DOHH2 (cell line): ENCODE results near the gene STYX.

ENCODE experiments used
- EZH2phosphoT487 ChIP-seq: fragments of 200-600 bp; sonication (generic); IDR thresholded peaks from 2 replicates; pipeline ENCODE4 v1.6.1; 2017; ENCODE audit warnings: borderline replicate concordance, mild to moderate bottlenecking, antibody characterized with exemption, low read length, moderate library complexity, mixed read lengths
- TF ChIP-seq, protein P1 (sequence below): fragments of 200-600 bp; sonication (generic); IDR thresholded peaks from one replicate; pipeline ENCODE4 v1.5.1; 2014; ENCODE audit warnings: antibody characterized with exemption, mild to moderate bottlenecking, low read depth, low read length; ENCODE audit not compliant: poor library complexity, severe bottlenecking

DNA sequence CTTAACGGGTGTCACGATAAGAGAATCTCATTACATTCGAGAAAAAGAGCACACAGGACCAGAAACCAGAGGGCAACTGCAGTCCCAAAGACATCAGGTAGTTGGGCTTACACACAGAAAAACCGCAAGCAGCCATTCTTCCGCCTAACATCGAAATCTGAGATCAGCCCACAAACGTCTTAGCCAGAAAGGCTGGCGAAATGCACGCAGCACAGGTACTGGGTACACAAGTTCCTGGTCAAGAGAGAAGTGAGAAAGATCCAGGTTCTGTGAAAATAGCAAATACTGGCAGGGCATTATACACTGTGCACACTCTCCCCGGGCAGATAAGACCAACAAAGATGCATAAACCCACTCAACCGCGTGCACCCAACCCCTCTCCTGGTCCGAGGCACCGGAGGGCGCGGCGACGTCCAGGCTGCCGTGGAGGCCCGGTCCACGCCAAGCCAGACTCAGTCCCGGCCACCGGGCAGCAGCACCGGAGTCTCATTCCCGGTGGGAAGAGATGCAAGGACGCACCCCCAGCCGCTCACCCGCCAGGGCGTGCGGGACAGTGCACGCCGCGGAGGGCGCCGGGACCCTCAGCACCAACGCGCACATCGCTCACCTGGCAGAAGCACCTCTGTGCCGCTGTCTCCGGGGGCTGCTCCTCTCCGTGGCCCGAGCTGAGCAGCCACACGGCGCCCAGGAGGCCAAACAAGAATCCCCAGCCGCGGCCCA is 35.0 kb upstream of the STYX start:
- TF ChIP-seq, protein P1, sequence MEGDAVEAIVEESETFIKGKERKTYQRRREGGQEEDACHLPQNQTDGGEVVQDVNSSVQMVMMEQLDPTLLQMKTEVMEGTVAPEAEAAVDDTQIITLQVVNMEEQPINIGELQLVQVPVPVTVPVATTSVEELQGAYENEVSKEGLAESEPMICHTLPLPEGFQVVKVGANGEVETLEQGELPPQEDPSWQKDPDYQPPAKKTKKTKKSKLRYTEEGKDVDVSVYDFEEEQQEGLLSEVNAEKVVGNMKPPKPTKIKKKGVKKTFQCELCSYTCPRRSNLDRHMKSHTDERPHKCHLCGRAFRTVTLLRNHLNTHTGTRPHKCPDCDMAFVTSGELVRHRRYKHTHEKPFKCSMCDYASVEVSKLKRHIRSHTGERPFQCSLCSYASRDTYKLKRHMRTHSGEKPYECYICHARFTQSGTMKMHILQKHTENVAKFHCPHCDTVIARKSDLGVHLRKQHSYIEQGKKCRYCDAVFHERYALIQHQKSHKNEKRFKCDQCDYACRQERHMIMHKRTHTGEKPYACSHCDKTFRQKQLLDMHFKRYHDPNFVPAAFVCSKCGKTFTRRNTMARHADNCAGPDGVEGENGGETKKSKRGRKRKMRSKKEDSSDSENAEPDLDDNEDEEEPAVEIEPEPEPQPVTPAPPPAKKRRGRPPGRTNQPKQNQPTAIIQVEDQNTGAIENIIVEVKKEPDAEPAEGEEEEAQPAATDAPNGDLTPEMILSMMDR: no peak
- no peak for TF ChIP-seq EZH2phosphoT487
